Stimulated activated CD4-positive, alpha-beta T cell treated with anti-CD3 and anti-CD28 coated beads, Interleukin-4, amount 100 ng/mL, for 1 hour (primary cell): ENCODE measurements around the gene ID2.

ENCODE experiments used
- DNase-seq: peaks from one replicate; pipeline ENCODE4 v3.0.0-alpha.2; 2020

The ID2 gene

DNA sequence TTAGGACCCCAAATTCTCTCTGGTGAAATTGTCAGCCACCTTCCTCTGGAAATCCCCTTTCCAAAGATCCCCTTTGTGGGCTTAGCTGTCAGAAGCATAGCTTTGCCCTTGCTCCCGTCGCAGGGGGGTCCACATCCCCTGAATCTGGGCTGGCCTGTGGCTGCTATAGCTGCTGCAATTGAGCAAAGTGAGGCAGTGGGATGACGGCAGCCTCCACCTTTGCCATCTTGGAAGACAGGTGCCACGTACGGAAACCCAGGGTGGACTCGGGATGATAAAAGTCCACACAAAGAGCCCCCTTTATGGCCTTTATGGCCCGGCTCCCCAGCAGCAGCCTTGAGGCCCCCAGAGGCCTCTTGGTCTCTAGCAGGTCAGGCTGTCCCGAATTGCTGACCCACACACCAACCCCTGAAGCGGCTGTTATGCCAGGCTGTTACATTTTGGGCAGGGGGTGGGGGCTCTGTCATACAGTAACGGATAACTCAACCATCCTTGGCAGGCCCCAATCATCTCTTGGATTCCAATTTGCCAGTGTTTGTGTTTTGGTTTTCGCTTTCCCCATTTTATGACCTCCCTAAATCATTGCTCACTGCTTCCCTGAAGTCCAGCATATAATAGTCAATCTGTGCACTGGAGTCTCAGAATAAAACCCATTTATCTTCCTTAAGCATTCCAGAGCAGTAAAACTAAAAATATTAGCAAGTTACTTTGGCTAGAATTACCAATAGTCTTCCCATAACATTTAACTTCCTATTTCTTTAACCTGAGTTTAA lies 33.2 kb upstream of the ID2 start:
- no peak for DNase-seq

DNA sequence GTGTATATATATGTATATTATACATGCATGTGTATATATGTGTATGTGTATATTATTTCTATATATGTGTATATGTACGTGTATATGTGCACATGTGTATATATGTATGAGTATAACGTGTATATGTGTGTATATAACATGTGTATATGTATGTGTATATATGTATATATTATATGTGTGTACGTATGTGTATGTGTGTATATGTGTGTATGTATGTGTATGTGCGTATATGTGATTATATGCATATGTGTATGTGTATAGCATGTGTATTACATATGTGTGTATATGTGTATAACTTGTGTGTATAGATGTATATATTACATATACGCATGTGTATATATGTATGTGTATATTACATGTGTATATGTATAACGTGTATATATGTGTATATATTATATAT lies 32.1 kb upstream of the ID2 start:
- no peak for DNase-seq

DNA sequence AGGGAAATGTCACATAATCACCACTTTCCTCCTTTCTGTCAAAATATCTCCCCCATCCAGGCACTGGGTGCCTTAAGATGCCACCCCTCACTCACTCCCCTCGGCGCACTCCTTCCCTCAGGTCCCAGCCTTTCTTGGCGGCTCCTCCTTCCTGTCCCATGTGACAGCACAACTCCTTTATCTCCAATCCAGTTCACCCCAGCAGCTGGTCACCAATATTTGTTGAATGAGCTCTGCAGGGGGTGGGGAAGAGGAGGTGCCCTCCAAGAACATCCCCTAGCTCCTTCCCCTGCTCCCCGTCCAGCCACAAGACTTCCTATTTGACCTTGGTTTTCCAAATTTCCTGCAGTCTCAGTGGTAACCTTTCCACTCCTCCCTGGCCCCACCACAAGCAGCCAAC lies 31.6 kb upstream of the ID2 start:
- no peak for DNase-seq

DNA sequence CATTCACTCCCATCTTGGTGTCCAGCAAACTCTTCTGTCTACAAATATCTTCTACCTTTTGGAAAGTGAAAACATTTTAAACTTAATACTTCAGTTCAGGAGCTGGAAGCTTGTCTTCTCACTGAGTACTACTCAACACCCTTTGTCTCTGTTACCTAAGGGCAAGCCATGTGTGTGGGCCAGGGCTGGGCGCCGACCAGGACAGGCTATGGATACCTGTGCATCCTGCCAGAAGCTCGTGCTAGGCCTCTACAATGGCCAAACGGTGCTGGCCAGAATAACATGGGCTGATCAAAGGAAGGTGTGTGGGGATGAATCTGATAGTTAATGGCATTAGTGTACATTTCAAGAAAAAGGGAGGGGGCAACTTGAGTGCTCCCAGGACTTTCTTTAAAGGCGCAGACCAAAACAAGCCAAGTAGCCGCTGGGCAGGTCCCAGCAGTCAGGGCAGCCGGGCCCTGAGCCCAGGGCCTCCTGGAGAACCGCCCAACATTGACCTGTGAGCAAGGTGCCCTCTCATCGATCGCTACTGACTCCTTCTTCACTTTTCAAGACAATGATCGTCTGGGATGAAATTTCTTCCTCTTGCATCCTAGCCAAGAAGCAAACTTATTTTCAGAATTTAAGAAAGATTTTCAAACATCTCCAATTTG lies 29.0 kb upstream of the ID2 start:
- DNase-seq = no peak

- DNase-seq = no peak
These were observed 28.4 kb upstream of the ID2 start for GRCh38 chr2:8653485-8653884.

DNA sequence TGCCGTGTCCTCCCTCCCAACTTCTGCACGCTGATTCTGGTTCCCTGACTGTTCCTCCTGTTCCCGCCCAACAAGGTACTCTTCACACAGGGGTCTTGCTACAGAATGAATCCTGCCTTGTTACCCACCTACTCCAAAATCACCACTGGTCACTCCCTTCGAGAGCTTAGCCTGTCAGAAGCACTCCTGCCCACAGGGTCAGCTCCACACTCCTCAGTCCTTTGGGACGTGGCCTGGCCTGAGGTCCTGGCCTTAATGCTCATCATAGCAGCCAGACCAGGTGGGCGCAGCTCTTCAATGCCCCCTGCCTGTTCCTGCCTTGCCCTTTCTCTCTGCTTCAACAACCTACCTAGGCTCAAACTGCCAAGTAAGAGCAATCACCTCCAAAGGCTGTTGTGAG lies 27.8 kb upstream of the ID2 start:
- DNase-seq = no peak

GRCh38 chr2:8654483-8654882 lies 27.4 kb upstream of the ID2 start:
- DNase-seq = no peak

DNA sequence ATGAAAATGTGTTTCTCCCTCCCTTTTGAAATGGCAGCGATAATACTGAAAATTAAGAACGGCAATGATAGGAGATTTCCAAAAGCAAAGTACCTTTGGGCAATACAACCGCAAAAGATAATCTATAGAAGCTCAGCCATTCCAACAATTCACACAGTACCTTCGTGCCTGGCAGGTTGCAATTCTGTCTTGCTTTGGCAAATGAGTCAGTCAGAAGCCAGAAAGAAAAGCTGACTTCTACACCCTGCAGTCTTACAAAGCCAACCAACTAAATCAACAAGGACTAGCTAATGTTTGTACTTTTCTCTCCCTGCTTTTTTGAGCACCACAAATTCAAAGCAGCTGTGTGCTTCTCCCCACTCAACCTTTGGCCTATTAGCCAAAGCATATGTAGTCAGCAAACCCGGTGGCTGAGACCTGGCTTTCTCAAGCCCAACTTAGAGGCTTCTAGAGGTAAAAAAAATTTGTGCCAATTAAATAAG lies 25.7 kb upstream of the ID2 start:
- no peak for DNase-seq

DNA sequence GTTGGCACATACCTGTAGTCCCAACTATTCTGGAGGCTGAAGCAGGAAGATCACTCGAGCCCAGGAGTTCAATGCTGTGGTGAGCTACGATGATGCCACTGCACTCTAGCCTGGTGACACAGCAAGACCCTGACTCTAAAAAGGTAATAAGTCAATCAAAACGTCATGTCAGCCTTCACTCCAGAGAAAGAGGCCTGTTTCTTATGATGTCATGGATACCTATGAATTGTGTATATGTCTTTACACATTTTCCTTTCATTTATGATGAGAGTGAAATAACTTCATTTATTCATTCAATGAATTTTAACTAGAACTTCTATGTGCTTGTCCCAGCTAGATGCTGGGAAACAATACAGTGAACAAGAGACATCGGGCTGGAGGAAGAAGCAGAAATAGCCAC lies 25.0 kb upstream of the ID2 start:
- DNase-seq = no peak

- no peak for DNase-seq
These were observed 24.3 kb upstream of the ID2 start for GRCh38 chr2:8657423-8658062.

DNA sequence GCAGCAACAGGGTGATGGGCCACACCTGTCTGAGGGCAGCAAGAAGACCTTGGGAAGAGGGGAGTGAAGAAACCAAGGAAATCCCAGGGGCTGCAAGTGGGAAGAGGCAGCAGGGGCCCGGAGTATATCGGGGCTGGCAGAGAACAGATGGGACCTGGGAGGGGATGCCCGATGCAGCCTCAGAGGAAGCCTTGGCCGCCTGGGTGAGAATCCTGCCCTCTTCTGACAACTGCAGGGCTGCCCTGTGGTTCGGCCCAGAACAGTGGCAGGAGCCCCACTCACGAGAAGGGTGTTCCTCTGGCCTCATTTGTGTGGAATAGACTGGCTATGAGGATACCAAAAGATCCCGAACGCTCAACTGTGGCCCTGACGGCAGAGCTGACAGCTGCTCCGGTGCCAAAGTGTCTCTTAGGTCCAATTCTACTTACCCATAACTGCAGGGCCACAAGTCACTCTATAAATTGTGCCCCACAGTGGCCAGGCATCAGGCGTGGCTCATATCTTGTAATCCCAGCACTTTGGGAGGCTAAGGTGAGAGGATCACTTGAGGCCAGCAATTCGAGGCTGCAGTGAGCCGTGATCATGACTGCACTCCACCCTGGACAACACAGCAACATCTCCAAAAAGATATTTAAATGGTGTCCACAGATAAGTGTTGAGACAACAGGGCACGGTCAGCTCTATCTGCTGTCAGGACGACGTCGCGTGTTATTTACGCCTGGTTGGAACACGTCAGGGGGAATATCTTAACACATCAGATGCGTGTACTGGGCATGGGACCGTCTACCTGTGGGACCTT lies 23.6 kb upstream of the ID2 start:
- no peak for DNase-seq

DNA sequence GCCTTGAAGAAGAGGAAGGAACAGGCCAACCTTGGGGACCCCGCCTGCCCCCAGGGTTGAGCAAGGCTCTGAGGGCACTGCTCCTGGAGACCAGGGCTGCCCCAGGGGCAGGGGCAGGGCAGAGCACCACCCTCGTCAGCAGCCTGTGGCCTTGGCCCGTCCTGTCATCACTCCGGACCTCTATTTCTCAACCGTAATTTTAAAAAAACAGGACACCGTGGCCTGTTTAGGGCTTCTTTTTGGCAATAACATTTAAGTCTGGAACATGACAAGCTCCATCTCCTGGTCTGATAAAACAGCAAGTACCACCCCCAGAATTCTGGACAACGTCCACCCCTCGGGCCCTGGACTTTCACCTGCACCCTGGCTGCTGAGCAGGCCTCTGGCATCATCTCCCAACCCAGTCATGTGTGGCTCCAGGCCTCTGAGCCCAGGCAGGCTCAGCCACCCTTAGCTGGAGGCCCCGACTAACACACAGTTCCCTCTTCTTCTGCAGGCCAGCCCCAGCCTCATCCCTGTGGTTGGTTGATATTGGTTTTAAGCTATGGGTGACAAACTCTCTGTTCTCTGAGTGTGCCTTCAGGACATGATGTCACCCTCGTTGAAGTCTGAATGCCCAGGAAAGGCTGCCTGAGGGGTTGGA lies 22.6 kb upstream of the ID2 start:
- no peak for DNase-seq

DNA sequence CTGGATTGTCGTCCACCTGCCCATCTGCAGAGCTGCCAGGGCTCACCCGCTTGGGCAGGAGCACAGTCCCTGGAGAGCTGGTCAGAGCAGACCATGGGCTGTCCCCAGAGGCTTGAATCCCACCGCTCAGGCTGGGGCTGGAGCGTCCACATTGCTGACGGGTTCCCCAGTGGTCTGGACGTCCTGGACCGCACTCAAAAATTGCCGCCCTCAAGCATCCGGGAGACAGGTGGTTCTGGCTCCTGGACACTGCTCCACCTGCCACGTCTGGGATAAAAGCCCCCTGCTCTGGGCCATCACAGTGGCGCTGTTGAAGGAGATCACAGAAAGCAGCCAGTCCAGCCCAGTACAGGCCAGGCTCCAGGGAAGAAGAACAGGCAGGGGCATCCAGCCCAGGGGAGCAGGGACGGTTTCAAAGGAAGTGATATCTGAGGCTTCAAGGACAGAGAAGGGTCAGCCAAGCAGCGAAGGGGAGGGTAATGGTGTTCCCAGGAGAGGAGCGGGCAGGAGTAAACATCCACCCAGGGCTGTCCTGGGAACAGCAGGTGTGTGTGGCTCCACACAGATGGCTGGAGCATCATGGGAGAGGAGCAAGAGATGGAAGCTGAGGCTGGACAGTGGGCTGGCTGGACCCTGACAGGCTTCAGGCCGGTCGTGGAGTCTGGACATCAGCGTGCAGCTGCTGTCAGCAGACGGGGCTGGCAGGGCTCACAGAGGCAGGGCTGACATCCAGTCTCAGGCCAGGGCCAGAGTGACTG lies 21.9 kb upstream of the ID2 start:
- no peak for DNase-seq

DNA sequence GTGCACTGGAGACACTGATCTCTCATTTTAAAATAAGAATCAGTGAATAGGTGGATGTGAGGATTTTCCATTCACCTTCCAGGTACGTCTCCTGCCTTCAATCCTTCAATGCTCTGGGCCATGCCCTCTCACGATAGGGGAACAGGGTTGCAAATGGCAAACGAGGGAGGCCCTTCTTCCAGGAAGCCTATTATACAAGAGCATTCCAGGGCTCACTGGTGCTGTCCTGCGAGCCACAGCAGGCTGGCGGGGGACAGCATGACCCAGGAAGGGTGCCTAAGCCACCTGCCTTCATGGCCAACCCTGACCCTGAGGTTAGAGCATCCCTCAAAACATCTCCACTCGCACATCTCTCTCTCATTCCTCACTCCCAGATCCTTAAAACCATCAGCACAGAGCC lies 20.6 kb upstream of the ID2 start:
- DNase-seq = no peak

GRCh38 chr2:8661736-8662135 lies 20.1 kb upstream of the ID2 start:
- DNase-seq = no peak

DNA sequence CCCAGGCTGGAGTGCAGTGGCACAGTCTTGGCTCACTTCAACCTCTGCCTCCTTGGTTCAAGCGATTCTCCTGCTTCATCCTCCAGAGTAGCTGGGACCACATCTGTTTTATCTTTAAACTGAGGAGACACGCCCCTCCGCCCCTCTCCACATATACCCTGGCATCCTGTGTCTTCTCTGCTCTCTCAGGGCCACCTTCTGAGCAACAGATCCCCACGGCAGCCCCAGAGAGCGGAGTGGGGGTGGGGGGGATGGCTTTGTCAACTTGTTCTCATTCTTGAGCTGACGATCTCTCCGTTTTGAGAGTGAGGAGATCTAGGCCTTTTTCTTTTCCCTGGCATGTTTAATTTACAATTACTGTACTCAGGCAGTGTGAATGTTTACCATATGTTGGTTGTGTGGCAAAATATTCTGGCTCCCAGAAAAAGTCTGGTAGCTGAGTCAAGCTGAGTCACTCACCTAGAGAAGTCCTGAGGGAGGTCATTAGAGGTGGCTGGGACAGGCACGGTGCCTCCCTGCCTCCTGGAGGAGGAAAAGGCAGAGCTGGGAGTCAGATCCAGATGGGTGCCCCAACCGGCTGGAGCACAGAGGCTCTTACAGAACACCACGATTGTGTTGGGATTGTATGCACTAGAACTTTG lies 19.5 kb upstream of the ID2 start:
- no peak for DNase-seq

- DNase-seq = no peak
These were observed 17.9 kb upstream of the ID2 start for GRCh38 chr2:8663997-8664396.

DNA sequence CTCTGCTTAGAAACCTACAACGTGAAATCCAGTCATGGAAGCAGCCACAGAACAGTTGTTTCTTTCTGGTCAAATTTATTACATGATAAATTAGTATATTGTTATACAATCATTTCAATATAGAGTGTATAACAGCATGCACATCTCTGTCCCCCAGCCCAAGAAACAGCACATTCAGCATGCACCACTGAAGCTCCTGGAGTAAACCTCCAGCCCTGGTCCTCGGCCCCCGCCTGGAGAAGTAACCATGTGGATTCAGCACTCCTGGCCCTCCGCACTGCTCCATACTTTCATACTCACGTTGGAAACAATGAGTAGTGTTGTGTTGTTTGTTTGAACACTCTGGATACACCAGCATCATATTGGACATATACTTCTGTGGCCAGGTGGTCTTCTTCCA lies 15.3 kb upstream of the ID2 start:
- DNase-seq = no peak

DNA sequence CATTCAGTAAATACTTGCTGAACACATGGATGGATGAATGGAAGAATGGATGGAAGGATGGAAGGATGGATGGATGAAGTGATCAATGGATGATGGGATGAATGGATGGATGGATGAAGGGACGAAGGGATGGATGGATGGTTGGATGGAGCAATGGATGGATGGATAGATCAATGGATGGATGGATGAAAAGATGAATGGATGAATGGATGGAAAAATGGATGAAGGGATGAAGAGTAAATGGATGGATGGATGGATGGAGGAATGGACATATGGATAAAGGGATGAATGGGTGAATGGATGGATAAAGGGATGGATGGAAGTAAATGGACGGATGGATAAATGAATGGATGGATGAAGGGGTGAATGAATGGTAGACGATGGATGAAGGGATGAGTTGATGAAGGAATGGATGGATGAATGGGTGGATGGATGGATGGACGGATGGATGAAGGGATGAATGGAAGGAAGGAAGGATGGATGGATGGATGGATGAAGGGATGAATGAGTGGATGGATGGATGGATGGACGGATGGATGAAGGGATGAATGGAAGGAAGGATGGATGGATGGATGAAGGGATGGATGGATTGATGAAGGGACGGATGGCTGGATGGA lies 13.9 kb upstream of the ID2 start:
- no peak for DNase-seq

- DNase-seq = no peak
These were observed 12.6 kb upstream of the ID2 start for GRCh38 chr2:8669157-8669817.

DNA sequence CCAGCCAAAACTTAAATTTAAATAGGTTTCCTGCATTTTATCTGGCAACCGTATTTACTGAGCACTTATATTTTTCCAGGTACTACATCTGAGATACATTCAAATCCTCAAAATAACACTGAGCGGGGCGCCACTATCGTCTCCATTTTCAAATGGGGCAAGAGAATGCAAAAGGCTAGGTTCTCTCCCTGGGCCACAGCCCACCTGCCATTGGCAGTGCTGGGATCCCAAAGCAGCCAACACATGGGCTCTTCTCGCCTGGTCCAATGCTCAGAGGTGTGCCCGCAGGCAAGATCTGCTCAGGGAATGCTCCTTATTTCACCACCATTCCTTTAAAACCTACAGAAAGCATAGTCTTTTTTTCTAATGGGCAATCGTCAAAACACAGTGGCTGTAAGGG lies 11.3 kb upstream of the ID2 start:
- DNase-seq = no peak
